RWPE2 (cell line): Measurements from ENCODE around the gene KAT7.
A peak's percentile ranks its signal among the peaks of the same experiment; 100 is the strongest.

Source experiments
- ATAC-seq: fragments of 200-7000 bp; cut with Tn5 transposase; 3 replicates; pipeline ENCODE4 v1.9.1; 2021; ENCODE audit warnings: low read depth
- DNase-seq: peaks from one replicate; pipeline ENCODE4 v3.0.0-alpha.2; 2020; ENCODE audit warnings: low spot score
- H3K27ac ChIP-seq: fragments of 450-650 bp; 2 replicates; pipeline ENCODE4 v1.5.1; 2017; ENCODE audit warnings: mild to moderate bottlenecking; ENCODE audit not compliant: poor library complexity, severe bottlenecking
- H3K27me3 ChIP-seq: fragments of 250-450 bp; sonication (Bioruptor Pico); 2 replicates; pipeline ENCODE4 v1.5.1; 2021; ENCODE audit warnings: mild to moderate bottlenecking, moderate library complexity; ENCODE audit not compliant: insufficient read depth, poor library complexity, severe bottlenecking
- H3K36me3 ChIP-seq: fragments of 250-450 bp; sonication (Bioruptor Pico); 2 replicates; pipeline ENCODE4 v1.5.1; 2020; ENCODE audit warnings: low read depth, mild to moderate bottlenecking, moderate library complexity
- H3K4me1 ChIP-seq: fragments of 250-450 bp; sonication (Bioruptor Pico); 2 replicates; pipeline ENCODE4 v1.5.1; 2021; ENCODE audit warnings: mild to moderate bottlenecking, moderate library complexity; ENCODE audit not compliant: insufficient read depth, poor library complexity, severe bottlenecking
- H3K4me3 ChIP-seq: fragments of 250-450 bp; sonication (Bioruptor Pico); 2 replicates; pipeline ENCODE4 v1.5.1; 2021; ENCODE audit warnings: mild to moderate bottlenecking, moderate library complexity; ENCODE audit not compliant: severe bottlenecking
- H3K9me3 ChIP-seq: fragments of 250-450 bp; sonication (Bioruptor Pico); 2 replicates; pipeline ENCODE4 v1.5.1; 2021; ENCODE audit warnings: mild to moderate bottlenecking, moderate library complexity; ENCODE audit not compliant: severe bottlenecking
- CTCF ChIP-seq: fragments of 450-650 bp; IDR thresholded peaks from one replicate; pipeline ENCODE4 v1.5.1; 2017; ENCODE audit warnings: mild to moderate bottlenecking, moderate library complexity; ENCODE audit not compliant: poor library complexity, severe bottlenecking

The KAT7 gene

DNA sequence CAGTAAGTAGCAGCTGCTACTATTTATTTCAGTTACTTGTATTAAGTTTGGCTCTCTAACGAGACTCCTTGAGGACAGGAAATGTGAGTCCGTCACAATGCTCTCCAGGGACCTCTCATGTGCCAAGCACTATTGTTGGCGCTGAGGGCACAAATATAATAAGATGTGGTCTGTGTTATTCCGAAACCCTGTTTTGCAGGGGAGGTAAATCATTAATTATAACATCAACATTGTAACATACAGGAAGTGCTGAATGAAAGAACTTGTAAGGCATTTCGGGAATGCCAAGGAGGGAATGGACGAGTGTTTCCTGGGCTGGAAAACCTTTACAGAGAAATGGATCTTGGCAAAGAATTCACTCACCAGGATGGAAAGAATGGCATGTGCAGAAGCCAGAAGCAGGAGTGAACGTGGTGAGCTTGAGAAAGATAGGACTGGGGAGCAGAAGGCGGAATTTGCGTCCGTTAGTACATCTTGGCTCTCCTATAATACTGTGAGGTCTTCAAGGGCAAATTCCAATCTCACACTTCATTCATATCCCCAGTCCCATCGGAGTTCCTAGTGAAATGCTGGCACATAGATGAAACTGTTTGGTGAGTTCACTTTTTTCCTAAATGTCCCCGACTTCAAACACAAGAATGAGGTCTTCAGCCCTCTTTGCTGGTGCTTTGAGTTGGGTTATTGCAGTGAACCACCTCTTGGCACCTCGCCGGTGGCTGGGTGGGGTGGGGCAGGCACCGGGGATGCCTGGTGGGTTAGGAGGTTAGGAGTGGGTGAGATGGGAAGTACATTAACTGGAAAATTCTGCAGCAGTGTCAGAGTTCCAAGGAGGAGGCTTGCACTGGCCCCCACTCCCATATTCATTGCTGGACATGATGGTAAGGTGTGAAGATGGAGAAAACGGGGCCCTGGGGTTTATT is 47.9 kb downstream of the KAT7 start:
- ATAC-seq = 0 out of 3 replicates have a peak, but pooled peaks have one; percentile 17
- DNase-seq = no peak
- no peaks in the 10 kb centered on the region for H3K27me3 ChIP-seq
- H3K36me3 ChIP-seq = 0 out of 2 replicates have a peak, but pooled peaks cover 8% of the 10 kb centered on the region
- H3K4me1 ChIP-seq = no peaks in the 10 kb centered on the region
- no peak for TF ChIP-seq CTCF
- no peak overlapping the region for H3K4me3 ChIP-seq
- H3K9me3 ChIP-seq = no peaks in the 10 kb centered on the region
- H3K27ac ChIP-seq = no peak overlapping the region

DNA sequence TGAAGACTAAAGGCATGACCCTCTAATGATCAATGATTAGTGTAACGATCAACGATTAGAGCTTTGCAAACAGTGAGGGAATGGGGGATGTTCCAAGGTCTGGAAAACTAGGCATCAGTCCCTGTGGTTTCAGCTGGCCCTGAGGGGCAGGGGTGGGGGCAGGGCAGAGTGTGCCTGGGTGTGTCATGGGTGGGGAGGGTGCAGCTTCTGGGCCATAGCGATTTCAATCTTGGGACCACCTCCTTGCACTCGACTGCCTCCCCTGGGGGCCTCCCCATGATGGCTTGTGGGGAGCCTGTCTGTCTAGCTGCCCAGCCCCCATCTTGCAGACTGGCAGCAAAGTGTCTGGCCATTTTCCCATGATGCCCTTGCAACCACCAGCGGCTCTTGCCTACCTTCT is 51.0 kb downstream of the KAT7 start:
- TF ChIP-seq CTCF = no peak
- ATAC-seq (no peak), DNase-seq (no peak)
- no peaks in the 10 kb centered on the region for H3K9me3 ChIP-seq
- H3K27ac ChIP-seq = no peak overlapping the region
- H3K27me3 ChIP-seq = no peaks in the 10 kb centered on the region
- no peaks in the 10 kb centered on the region for H3K36me3 ChIP-seq
- no peak overlapping the region for H3K4me3 ChIP-seq
- no peaks in the 10 kb centered on the region for H3K4me1 ChIP-seq

DNA sequence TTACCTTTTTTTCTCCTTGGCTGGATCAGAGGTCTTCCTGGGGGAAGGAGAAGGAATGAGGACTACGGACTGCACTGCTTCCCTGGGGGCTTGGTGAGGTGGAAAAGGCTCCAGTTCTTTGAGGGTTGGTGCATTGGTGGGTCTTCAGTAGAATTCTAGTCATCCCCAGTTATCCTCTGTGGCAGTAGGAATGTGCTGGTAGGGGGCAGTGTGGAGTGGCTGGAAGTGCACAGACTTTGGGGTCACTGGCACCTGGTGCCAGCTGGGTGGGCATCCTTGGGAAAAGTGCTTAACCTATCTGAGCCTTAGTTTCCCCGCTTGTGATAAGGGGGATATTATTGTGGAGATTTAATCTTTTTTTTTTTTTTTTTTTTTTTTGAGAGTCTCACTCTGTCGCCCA is 53.1 kb downstream of the KAT7 start:
- TF ChIP-seq CTCF = no peak
- DNase-seq (no peak), ATAC-seq (no peak)
- no peaks in the 10 kb centered on the region for H3K4me1 ChIP-seq
- no peak overlapping the region for H3K27ac ChIP-seq
- no peak overlapping the region for H3K4me3 ChIP-seq
- no peaks in the 10 kb centered on the region for H3K36me3 ChIP-seq
- no peaks in the 10 kb centered on the region for H3K9me3 ChIP-seq
- no peaks in the 10 kb centered on the region for H3K27me3 ChIP-seq

- ATAC-seq = no peak
- TF ChIP-seq CTCF = no peak
- Histone ChIP-seq H3K4me3 (no peak overlapping the region), H3K9me3 (no peaks in the 10 kb centered on the region), H3K36me3 (no peaks in the 10 kb centered on the region), H3K4me1 (no peaks in the 10 kb centered on the region), H3K27ac (no peak overlapping the region), H3K27me3 (no peaks in the 10 kb centered on the region)
- no peak for DNase-seq
Measured at GRCh38 chr17:49842371-49842770, 53.9 kb downstream of the KAT7 start.

- Histone ChIP-seq H3K27me3 (no peaks in the 10 kb centered on the region), H3K4me3 (no peak overlapping the region), H3K36me3 (no peaks in the 10 kb centered on the region), H3K9me3 (no peaks in the 10 kb centered on the region), H3K4me1 (no peaks in the 10 kb centered on the region), H3K27ac (no peak overlapping the region)
- TF ChIP-seq CTCF = no peak
- ATAC-seq (no peak), DNase-seq (no peak)
Measured at GRCh38 chr17:49842846-49843245, 54.4 kb downstream of the KAT7 start.
